GM21367 (cell line): ENCODE results near the gene P2RX1.

Experiments used
- ATAC-seq: cut with Tn5 transposase; IDR thresholded peaks from one replicate; pipeline ENCODE4 v1.9.1; 2021; ENCODE audit not compliant: unreplicated experiment

Gene P2RX1

GRCh38 chr17:3889325-3890012 lies 26.8 kb downstream of the P2RX1 start:
- no peak for ATAC-seq

DNA sequence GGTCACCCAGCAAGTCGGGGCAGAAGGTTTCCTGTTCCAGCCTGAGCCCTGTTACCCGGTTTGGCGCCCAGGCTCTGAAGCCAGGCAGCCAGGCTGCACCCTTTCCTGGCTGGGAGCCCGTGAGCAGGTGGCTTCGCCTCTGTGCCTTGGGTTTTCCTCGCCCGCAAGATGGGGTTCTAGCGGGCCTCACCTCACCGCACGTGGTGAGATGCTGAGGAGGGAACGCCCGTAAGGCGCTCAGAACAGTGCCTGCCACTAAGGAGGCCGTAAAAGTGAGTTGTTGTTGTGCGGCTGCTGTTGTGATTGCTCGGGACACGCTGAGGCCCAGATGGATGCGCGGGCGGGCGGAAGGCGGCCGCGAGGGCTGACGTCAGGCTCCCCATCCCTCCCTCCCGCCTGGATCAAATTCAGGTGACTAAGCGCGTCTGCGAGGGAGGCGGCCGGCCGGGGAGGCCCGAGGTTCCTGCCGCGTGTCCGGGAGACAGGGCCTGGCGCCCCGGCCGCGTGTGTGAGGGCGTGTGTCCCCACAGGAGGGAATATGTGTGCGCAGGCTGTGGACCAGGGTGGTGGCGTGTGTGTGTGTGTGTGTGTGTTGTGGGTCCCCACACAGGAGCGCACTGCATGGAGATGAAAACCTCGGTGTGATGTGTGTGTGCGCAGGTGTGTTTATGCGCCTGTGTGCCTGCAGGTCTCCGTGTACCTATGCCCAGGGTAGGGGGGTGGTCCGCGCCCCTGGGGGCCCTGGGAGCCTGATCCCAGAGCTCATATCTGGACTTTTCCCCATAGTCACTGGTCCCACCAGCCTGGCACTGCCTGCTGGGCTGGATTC lies 27.7 kb downstream of the P2RX1 start:
- no peak for ATAC-seq

GRCh38 chr17:3887804-3888203 lies 28.5 kb downstream of the P2RX1 start:
- no peak for ATAC-seq

DNA sequence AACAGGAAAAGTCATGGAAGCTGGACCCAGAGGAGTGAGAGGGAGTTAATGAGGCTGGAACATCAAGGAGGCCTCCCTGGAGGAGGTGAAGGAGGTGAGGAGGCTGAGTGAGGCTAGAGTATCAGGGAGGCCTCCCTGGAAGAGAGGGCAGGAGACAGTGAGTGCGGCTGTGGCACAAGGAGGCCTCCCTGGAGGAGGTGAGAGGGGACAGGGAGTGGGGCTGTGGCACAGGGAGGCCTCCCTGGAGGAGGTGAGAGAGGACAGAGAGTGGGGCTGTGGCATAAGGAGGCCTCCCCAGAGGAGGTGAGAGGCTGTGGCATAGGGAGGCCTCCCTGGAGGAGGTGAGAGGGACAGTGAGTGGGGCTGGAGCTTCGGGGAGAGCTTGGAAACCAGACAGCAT lies 28.9 kb downstream of the P2RX1 start:
- no peak for ATAC-seq

- no peak for ATAC-seq
Measured at GRCh38 chr17:3886776-3887175, 29.5 kb downstream of the P2RX1 start.

DNA sequence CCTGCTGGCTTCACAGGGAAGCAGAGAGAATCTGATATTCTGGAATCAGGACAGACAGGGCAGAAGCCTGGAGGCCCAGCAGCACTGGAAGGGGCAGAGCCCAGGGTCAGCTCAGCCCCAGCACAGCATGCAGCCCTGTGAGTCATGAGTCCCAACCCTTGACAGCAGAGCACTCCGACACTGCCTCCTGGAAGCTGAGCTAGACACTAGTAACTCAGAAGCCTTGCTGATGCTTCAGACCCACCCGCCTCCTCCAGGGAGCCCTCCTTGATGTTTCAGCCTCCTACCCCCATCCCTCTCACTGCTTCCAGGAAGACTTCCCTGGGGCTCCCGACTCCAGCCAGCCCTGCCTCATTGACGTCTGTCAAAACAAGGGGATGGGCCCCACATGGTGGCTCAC lies 30.3 kb downstream of the P2RX1 start:
- ATAC-seq: no peak

GRCh38 chr17:3885271-3885670 lies 31.0 kb downstream of the P2RX1 start:
- ATAC-seq: no peak

DNA sequence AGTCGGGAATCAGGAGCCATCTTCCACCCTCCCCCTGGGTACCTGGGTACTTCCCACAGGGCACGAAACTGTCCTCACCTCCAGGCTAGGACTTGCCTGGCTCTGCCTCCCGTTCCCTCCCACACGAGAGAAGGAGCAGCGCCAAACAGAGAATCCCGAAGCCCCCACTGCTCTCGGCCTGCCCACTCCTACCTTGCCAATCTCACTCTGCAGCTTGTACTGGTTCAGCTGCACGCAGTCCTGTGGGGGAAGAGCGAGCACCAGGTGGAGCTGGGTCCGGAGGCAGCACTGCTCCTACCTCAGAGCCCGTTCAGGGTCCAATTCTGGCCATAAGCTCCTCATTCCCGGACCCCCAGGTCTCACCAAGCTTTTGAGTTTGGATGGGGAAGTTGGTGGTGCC lies 32.1 kb downstream of the P2RX1 start:
- no peak for ATAC-seq

DNA sequence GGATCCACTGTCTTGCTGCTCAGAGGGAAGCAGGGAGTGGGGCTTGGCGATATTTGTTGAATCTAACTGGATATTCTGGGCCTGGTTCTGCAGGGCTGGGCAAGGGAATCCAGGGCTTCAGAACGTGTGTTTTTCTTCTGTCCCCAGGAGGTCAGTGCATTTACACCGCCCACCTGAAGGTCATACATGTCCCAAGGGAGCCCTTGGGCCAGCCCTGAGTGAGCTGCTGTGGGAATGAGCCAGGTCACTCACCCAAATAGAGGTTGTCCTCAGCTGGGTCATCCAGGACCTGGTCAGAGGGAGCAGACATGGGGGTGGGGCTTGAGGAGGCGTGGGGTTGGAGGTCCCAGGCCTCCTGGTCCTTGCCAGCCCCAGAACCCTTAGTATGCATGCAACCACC lies 34.0 kb downstream of the P2RX1 start:
- ATAC-seq: no peak

DNA sequence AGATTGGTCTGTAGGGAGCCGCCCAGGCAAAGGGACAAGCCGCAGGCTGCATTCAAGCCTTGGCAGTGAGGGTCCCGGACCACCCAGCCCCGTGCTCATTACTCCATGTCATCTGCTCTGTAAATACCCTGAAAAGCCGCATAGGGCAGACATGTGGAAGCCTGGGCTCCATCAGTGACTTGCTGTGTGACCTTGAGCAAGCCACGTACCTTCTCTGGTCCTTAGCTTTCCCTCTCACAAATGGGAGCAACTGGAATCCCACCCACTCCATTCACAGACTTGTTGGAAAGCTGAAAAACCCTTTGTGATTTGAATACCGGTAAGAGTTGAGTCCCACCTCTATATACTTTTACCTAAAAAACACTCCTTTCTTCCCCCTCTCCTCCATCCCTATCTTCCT lies 35.3 kb downstream of the P2RX1 start:
- ATAC-seq: no peak

DNA sequence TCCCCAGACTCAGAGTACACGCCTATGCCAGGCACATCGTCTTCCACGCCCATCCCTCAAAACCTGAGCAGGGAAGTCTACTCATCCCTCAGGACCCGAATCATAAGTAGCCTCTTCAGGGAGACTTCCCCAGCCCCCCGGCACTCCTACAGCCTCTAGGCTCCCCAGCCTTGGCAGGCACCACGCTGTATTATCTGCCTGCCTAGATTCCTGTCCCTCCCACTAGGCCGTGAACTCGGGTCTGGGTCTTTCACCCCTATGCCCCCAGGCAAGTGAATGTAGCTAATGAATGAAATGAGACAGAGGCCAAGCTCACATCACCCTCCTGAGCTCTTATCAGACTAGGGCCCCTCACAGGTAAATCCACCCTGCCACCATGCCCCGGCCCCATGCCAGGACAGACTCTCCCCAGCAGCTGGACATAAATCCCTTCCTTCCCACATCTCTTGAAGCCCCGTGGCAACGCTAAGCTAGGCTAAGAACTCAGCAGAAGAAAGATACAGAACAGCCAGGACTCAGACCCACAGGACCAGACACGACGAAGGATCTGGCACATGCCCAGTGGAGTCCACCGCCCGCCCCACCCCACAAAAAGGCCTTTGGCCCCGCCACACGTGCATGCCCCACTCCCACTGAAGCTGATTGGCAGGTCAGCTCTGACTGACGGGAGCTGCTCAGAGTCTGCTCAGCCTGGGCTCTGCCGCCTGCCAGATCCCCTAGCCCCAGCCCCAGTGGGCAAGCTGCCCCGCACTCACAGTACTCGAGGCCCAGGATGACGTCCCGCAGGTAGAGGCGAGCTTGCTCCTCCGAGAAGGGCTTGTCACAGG lies 36.5 kb downstream of the P2RX1 start:
- no peak for ATAC-seq

DNA sequence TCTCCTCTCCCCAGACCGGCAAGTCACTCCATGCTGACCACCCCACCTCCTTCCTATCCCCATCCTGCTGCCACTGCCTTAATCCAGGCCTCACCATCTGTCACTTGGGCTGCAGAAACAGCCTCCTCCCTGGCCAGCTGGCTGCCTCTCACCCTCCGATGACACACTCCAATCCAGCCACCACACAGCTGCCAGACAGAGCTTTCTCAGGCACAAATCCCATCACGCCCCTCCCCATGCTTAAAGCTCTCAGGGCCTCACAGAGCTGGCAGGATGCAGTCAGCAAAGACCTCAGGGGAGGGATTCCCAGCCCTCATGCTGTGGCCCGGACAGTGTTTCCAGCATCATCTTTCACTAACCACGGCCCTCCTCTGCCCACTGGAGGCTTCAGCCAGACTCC lies 37.1 kb downstream of the P2RX1 start:
- no peak for ATAC-seq

- ATAC-seq: no peak
Measured at GRCh38 chr17:3877220-3877619, 39.0 kb downstream of the P2RX1 start.

- no peak for ATAC-seq
Measured at GRCh38 chr17:3875317-3875716, 40.9 kb downstream of the P2RX1 start.

GRCh38 chr17:3873862-3874261 lies 42.4 kb downstream of the P2RX1 start:
- no peak for ATAC-seq

GRCh38 chr17:3870871-3871306 lies 45.4 kb downstream of the P2RX1 start:
- no peak for ATAC-seq

- ATAC-seq: no peak
Measured at GRCh38 chr17:3867606-3868005, 48.7 kb downstream of the P2RX1 start.

- no peak for ATAC-seq
Measured at GRCh38 chr17:3867106-3867505, 49.2 kb downstream of the P2RX1 start.

- ATAC-seq: no peak
Measured at GRCh38 chr17:3866276-3866675, 50.0 kb downstream of the P2RX1 start.

GRCh38 chr17:3865176-3865575 lies 51.1 kb downstream of the P2RX1 start:
- no peak for ATAC-seq

DNA sequence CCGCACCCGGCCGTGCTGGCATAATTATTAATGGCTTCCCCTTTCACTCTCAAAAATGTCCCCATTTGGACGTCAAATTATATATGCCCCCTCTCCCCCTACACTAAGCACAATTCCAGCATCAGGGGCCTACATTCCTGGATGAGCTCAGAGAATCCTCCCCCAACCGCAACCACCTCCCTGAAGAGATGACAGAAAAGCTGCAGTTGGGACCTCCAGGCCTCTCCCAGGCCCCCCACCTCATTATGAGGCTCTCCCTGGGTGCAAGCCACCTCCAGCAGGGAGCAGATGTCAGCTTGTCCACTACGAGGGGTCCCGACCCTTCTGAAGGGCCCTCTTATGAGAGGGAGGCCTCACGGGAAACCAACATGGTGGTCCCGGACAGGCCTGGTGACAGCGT lies 51.7 kb downstream of the P2RX1 start:
- no peak for ATAC-seq
